SH-SY5Y (cell line): ENCODE data around the gene PPP1R37.

Experiments used
- GATA2 ChIP-seq: IDR thresholded peaks from 2 replicates; pipeline ENCODE4 v1.6.1; 2011; ENCODE audit warnings: mild to moderate bottlenecking, low read depth, low read length
- GATA3 ChIP-seq: IDR thresholded peaks from 2 replicates; pipeline ENCODE4 v1.6.1; 2011; ENCODE audit warnings: low read depth, mild to moderate bottlenecking, low read length, moderate library complexity

- TF ChIP-seq GATA3: no peak
- no peak for TF ChIP-seq GATA2
Observed at GRCh38 chr19:45124021-45124420, 31.0 kb downstream of the PPP1R37 start.
